BLaER1 (cell line): ENCODE measurements around the gene PIK3CD.
"Not testable (repeated sequence)": the region's sequence is repeated elsewhere in the genome, so short reads cannot be mapped to it uniquely, and the experiment has no call there.

Experiments
- H3K27ac ChIP-seq: shearing (Covaris generic); formaldehyde crosslinking; 2 replicates; pipeline ENCODE4 v1.8.1; 2022
- H3K27me3 ChIP-seq: shearing (Covaris generic); formaldehyde crosslinking; 2 replicates; pipeline ENCODE4 v1.8.1; 2022
- H3K36me3 ChIP-seq: shearing (Covaris generic); formaldehyde crosslinking; 2 replicates; pipeline ENCODE4 v1.8.1; 2022
- H3K4me1 ChIP-seq: shearing (Covaris generic); formaldehyde crosslinking; 2 replicates; pipeline ENCODE4 v1.8.1; 2022
- H3K4me2 ChIP-seq: shearing (Covaris generic); formaldehyde crosslinking; 2 replicates; pipeline ENCODE4 v1.8.1; 2022
- H3K4me3 ChIP-seq: shearing (Covaris generic); formaldehyde crosslinking; 2 replicates; pipeline ENCODE4 v1.8.1; 2022
- H3K9ac ChIP-seq: shearing (Covaris generic); formaldehyde crosslinking; 2 replicates; pipeline ENCODE4 v1.8.1; 2022
- H3K9me3 ChIP-seq: shearing (Covaris generic); formaldehyde crosslinking; 2 replicates; pipeline ENCODE4 v1.8.1; 2022
- H4K20me1 ChIP-seq: shearing (Covaris generic); formaldehyde crosslinking; 2 replicates; pipeline ENCODE4 v1.8.1; 2022
- Cebpa-rat ChIP-seq: shearing (Covaris generic); IDR thresholded peaks from 2 replicates; pipeline ENCODE4 v1.8.1; 2022

Gene PIK3CD

DNA sequence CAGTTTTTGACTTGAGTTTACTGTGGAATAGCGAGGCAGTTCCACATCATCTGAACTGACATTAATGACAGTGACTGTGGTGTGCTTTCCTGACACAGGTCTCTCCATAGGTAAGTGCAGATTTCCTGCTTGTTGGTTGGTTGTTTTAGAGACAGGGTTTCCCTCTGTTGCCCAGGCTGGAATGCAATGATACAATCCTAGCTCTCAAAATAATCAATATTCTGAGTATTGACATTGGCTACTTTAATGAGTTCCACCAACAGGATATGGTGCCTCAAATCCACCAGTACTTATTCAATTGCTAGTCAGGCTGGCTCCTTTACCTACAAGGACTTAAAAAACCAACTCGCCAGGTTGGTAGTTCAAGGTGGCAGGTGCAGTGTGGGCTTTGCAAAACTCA lies 108.4 kb downstream of the PIK3CD start:
- H3K9ac ChIP-seq, result no peak overlapping the region
- 0 out of 2 replicates have a peak overlapping the region, but pooled peaks have one; percentile 79 for H3K4me2 ChIP-seq
- H3K27me3 ChIP-seq, result no peaks in the 10 kb centered on the region
- H3K4me3 ChIP-seq, result no peak overlapping the region
- H4K20me1 ChIP-seq, result peaks cover 100% of the 10 kb centered on the region
- H3K27ac ChIP-seq, result no peak overlapping the region
- no peaks in the 10 kb centered on the region for H3K9me3 ChIP-seq
- peaks cover 50% of the 10 kb centered on the region for H3K4me1 ChIP-seq
- H3K36me3 ChIP-seq, result peaks cover 63% of the 10 kb centered on the region
- TF ChIP-seq Cebpa-rat, result no peak

DNA sequence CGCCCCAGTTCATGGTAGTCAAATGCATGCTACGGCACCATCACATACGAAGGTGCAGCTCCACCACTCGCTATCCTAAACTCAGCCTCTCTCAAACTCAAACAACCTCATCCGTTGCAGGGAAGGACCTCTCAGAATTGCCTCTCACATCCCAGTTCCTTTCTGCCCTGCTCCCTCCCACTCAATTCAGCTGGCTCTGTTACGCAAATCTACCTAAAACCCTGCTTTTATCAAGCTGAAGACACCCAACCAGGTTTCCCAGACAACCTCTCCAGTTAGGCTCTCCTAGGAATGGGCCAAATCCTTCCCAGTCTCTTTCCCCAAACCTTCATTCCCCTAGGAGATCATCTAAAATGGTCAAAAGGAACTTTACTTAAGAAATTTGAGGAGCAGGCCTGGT lies 109.3 kb downstream of the PIK3CD start:
- Histone ChIP-seq H3K27ac (no peak overlapping the region), H4K20me1 (peaks cover 100% of the 10 kb centered on the region), H3K9me3 (no peaks in the 10 kb centered on the region), H3K9ac (no peak overlapping the region), H3K4me3 (no peak overlapping the region), H3K36me3 (peaks cover 55% of the 10 kb centered on the region), H3K4me2 (peak overlapping the region; percentile 79), H3K4me1 (peaks cover 59% of the 10 kb centered on the region), H3K27me3 (no peaks in the 10 kb centered on the region)
- no peak for TF ChIP-seq Cebpa-rat

DNA sequence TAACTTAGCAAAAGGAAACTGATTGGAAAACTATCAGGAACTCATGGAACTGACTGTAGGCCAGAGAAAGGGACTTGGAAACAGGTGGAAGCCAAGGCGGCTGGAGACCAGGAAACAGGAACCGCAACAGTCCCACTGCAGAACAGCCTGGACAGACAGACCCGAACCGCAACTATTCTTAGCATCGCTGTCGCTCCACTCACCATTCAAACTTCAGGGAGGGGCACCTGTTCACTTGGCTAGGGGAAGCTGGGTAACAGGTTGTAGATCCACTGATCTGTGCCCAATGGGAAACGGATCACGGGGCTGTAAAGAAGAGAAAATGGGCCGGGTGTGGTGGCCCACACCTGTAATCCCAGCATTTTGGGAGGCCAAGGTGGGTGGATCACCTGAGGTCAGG lies 110.3 kb downstream of the PIK3CD start:
- Histone ChIP-seq H3K9ac (peak overlapping the region; percentile 6; the same call in 1 of the 2 replicates), H3K4me1 (peaks cover 69% of the 10 kb centered on the region), H3K9me3 (no peaks in the 10 kb centered on the region), H3K4me2 (peak overlapping the region; percentile 79), H4K20me1 (peaks cover 100% of the 10 kb centered on the region), H3K4me3 (no peak overlapping the region), H3K27ac (peak overlapping the region; percentile 58; the same call in 1 of the 2 replicates), H3K27me3 (no peaks in the 10 kb centered on the region), H3K36me3 (peaks cover 55% of the 10 kb centered on the region)
- no peak for TF ChIP-seq Cebpa-rat

DNA sequence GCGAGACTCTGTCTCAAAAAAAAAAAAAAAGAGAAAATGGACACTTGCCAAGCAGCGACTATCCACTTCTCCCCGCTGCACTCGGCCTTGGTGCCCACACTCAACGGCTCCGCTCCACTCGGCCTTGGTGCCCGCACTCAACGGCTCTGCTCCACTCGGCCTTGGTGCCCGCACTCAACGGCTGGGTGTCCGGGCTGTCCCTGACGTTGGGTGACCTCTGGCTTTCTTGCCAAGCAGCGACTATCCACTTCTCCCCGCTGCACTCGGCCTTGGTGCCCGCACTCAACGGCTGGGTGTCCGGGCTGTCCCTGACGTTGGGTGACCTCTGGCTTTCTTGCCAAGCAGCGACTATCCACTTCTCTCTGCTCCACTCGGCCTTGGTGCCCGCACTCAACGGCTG lies 110.9 kb downstream of the PIK3CD start:
- H3K4me1 ChIP-seq, result peaks cover 73% of the 10 kb centered on the region

DNA sequence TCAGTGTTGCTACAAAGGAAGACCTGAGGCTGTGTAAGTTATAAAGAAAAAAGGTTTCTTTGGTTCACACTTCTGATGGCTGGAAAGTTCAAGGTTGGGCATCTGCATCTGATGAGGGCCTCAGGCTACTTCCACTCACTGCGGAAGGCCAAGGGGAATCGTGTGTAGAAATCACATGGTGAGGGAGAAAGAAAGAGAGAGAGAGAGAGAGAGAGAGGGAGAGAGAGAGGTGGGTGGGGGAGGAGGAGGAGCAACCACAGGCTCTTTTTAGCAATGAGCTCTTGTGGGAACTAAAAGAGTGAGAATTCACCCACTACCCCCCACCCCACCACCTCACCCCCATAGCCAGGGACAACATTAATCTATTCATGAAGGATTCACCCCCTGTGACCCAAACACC lies 112.4 kb downstream of the PIK3CD start:
- Histone ChIP-seq H3K4me2 (peak overlapping the region; percentile 79), H3K4me1 (peaks cover 73% of the 10 kb centered on the region), H3K27ac (no peak overlapping the region), H3K27me3 (no peaks in the 10 kb centered on the region), H3K9ac (no peak overlapping the region), H3K36me3 (peaks cover 48% of the 10 kb centered on the region), H3K4me3 (no peak overlapping the region), H4K20me1 (peaks cover 92% of the 10 kb centered on the region), H3K9me3 (no peaks in the 10 kb centered on the region)
- no peak for TF ChIP-seq Cebpa-rat

More for the DNA sequence above, 110.9 kb downstream of the PIK3CD start:
- peaks cover 100% of the 10 kb centered on the region for H4K20me1 ChIP-seq
- H3K36me3 ChIP-seq, result peaks cover 59% of the 10 kb centered on the region
- H3K9ac ChIP-seq, H3K4me3 ChIP-seq, H3K9me3 ChIP-seq, H3K27me3 ChIP-seq: not testable (repeated sequence)
- H3K27ac ChIP-seq, result peak overlapping the region; percentile 22; the same call in 1 of the 2 replicates
- H3K4me2 ChIP-seq, result peak overlapping the region; percentile 79

DNA sequence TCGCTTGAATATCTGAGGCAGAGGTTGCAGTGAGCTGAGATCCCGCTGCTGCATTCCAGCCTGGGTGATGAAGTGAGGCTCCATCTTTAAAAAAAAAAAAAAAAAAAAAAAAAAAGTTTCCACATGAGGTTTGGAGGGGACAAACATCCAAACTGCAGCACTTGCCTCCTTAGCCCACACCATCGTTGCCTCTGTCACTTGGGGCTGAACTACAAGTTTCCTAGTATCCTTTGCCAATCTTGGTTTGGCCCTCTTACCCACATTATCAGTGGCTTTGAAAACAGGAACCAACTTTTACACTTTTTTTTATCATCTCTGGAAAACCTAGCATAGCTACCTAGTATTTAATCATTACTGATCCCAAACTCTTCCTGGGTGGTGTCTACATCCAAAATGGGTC lies 113.0 kb downstream of the PIK3CD start:
- Histone ChIP-seq H3K27me3 (no peaks in the 10 kb centered on the region), H4K20me1 (peaks cover 91% of the 10 kb centered on the region), H3K4me3 (no peak overlapping the region), H3K9ac (no peak overlapping the region), H3K4me1 (peaks cover 79% of the 10 kb centered on the region), H3K4me2 (peak overlapping the region; percentile 79), H3K9me3 (no peaks in the 10 kb centered on the region), H3K36me3 (peaks cover 42% of the 10 kb centered on the region), H3K27ac (no peak overlapping the region)
- no peak for TF ChIP-seq Cebpa-rat

DNA sequence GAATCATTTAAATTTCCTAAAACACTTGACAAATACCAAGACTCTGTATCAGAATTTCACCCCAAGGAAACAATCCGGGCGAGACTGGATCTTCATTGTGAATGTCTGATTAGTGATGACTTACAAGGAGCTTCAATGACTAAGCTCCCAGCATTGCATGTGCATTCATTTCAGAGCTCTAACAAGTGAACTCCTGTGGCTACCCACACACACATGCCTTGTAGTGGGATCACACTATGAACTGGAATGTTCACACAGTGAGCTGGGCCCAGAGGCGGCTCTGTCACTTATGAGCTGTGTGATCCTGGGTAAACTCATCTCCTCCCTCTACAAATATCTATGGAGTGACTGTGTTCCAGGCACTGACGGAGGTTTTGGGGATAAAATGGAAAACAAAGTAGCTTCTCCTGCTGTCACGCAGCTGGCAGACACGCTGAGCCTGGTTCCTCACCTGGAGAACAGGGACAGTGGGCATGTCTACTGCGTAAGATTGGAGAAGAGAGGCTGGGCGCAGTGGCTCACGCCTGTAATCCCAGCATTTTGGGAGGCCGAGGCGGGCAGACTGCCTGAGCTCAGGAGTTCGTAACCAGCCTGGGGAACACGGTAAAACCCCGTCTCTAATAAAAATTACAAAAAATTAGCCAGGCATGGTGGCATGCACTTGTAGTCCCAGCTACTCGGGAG lies 115.4 kb downstream of the PIK3CD start:
- Histone ChIP-seq H4K20me1 (peaks cover 81% of the 10 kb centered on the region), H3K36me3 (peaks cover 38% of the 10 kb centered on the region), H3K9me3 (no peaks in the 10 kb centered on the region), H3K27ac (no peak overlapping the region), H3K4me1 (peaks cover 59% of the 10 kb centered on the region), H3K27me3 (no peaks in the 10 kb centered on the region), H3K4me3 (no peak overlapping the region), H3K4me2 (peak overlapping the region; percentile 79; the same call in 1 of the 2 replicates), H3K9ac (no peak overlapping the region)
- TF ChIP-seq Cebpa-rat, result no peak

DNA sequence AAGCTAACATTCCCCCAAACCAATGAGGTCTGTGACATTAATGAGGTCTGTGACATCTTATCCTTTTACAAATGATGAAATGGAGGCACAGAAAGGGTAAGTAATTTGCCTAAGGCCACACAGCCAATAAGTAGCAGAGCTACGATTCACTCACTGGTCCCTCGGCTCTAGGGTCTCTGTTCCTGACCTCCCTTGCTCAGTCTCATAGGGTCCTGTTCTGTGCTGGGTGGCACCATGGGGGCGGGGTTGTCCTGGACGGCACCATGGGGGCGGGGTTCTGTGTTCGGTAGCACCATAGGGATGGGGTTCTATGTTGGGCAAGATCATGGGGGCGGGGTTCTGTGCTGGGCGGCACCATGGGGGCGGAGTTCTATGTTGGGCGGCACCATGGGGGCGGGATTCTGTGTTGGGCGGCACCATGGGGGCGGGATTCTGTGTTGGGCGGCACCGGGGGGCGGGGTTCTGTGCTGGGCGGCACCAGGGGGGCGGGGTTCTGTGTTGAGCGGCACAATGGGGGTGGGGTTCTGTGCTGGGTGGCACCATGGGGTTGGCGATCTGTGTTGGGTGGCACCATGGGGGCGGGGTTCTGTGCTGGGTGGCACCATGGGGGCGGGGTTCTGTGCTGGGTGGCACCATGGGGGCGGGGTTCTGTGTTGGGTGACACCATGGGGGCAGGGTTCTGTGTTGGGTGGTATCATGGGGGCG lies 116.6 kb downstream of the PIK3CD start:
- H3K27me3 ChIP-seq, result no peaks in the 10 kb centered on the region
- H3K4me2 ChIP-seq, result no peak overlapping the region
- no peaks in the 10 kb centered on the region for H3K9me3 ChIP-seq
- peaks cover 80% of the 10 kb centered on the region for H4K20me1 ChIP-seq
- no peak overlapping the region for H3K9ac ChIP-seq
- H3K27ac ChIP-seq, result no peak overlapping the region
- no peak overlapping the region for H3K4me3 ChIP-seq
- peaks cover 40% of the 10 kb centered on the region for H3K36me3 ChIP-seq
- H3K4me1 ChIP-seq, result peaks cover 47% of the 10 kb centered on the region
- no peak for TF ChIP-seq Cebpa-rat

DNA sequence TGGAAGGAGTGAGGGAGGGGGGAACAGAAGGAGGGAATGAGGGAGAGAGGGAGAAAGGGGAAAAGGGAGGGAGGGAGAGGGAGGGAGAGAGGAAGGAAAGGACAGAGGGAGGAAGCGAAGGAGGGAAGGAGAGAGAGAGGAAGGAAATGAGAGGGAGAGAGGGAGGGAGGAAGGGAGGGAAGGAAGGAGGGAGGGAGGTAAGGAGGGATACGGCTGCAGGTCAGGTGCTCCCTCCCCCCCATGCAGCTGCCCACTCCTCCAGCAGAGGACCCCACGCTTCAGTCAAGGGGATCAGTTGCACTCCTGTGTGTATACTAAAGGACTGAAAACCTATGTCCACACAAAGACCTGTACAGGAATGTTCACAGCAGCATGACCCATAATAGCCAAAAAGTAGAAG lies 117.5 kb downstream of the PIK3CD start:
- TF ChIP-seq Cebpa-rat, result no peak
- H3K9me3 ChIP-seq, result no peaks in the 10 kb centered on the region
- no peak overlapping the region for H3K27ac ChIP-seq
- H3K4me2 ChIP-seq, result no peak overlapping the region
- H3K4me1 ChIP-seq, result peaks cover 39% of the 10 kb centered on the region
- H3K9ac ChIP-seq, result no peak overlapping the region
- no peak overlapping the region for H3K4me3 ChIP-seq
- no peaks in the 10 kb centered on the region for H3K27me3 ChIP-seq
- peaks cover 39% of the 10 kb centered on the region for H3K36me3 ChIP-seq
- H4K20me1 ChIP-seq, result peaks cover 80% of the 10 kb centered on the region

DNA sequence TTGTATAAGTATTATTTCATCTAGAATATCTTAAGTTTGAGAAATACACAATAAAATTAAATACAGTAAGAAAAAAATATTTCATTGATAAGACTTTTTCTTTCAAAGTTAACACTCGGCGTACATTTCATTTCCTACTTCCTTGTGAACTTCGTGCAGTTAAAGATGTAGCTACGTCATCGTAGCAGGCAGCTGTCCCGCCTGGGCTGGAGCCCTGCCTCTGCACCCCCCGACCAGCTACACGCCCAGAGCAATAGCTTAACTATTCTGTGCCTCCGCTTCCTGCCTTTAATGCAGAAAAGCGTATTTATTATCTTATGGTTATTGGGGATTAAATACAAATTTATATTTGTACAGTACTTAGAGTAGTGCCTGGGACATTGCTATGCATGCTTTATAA lies 118.8 kb downstream of the PIK3CD start:
- peaks cover 45% of the 10 kb centered on the region for H3K36me3 ChIP-seq
- H3K4me3 ChIP-seq, result no peak overlapping the region
- peaks cover 80% of the 10 kb centered on the region for H4K20me1 ChIP-seq
- no peaks in the 10 kb centered on the region for H3K9me3 ChIP-seq
- TF ChIP-seq Cebpa-rat, result no peak
- H3K4me2 ChIP-seq, result no peak overlapping the region
- H3K4me1 ChIP-seq, result peaks cover 25% of the 10 kb centered on the region
- no peak overlapping the region for H3K9ac ChIP-seq
- no peak overlapping the region for H3K27ac ChIP-seq
- no peaks in the 10 kb centered on the region for H3K27me3 ChIP-seq
